Thyroid gland (tissue), 4 donors: ENCODE results near the gene CYP2C9. TPM values are rescaled to one million over a fixed set of nuclear protein-coding genes. Genes with fewer than 3 reads are reported as not detected.

Experiments used
- DNase-seq, 2 donors: peaks; one replicate each; pipeline ENCODE4 v3.0.0-alpha.2; 2019
- H3K27ac ChIP-seq, 3 donors: fragments of 200-600 bp; sonication (generic); 1 replicate in 2 of 3; 2 replicates in 1 of 3; pipeline ENCODE4 v1.5.1; 2016 to 2019; ENCODE audit warnings: mild to moderate bottlenecking in 1 of 3, moderate library complexity in 1 of 3
- H3K27me3 ChIP-seq: fragments of 200-600 bp; sonication (generic); one replicate; pipeline ENCODE4 v1.5.1; 2019
- H3K36me3 ChIP-seq, 2 donors: fragments of 200-600 bp; sonication (generic); one replicate each; pipeline ENCODE4 v1.5.1; 2016 to 2019
- H3K4me1 ChIP-seq, 2 donors: fragments of 200-600 bp; sonication (generic); one replicate each; pipeline ENCODE4 v1.5.1; 2017 to 2019
- H3K4me3 ChIP-seq, 3 donors: fragments of 200-600 bp; sonication (generic); replicated peaks in 1 of 3; 1 replicate in 2 of 3; 2 replicates in 1 of 3; pipeline ENCODE4 v1.5.1; 2016; ENCODE audit warnings: mild to moderate bottlenecking in 1 of 3
- H3K9me3 ChIP-seq: fragments of 200-600 bp; sonication (generic); one replicate; pipeline ENCODE4 v1.5.1; 2017
- CTCF ChIP-seq, 6 experiments: fragments of 200-600 bp in 3 of 6; fragments of 450-650 bp in 3 of 6; sonication (generic) in 3 of 6; IDR thresholded peaks; one replicate each; pipeline ENCODE4 v1.5.1; 2016 to 2019; ENCODE audit warnings: antibody characterized with exemption in 6 of 6, mild to moderate bottlenecking in 2 of 6, inconsistent platforms in 1 of 6, moderate library complexity in 1 of 6
- POLR2A ChIP-seq, 2 donors: fragments of 450-650 bp; IDR thresholded peaks; one replicate each; pipeline ENCODE4 v1.6.1; 2017; ENCODE audit warnings: antibody characterized with exemption in 2 of 2, mild to moderate bottlenecking in 2 of 2, moderate library complexity in 1 of 2
- WGBS, 2 donors: methylation state at CpG; one replicate each; pipeline ENCODE4 v1.1.5; 2017; 5-methylcytosine and 5-hydroxymethylcytosine counted together
- intact Hi-C: fragments of 100-400 bp; cut with DNase I; formaldehyde crosslinking; loops from one replicate; pipeline ENCODE4 v1.15.1; 2023
- small RNA-seq: library from RNA; depleted of rRNA; stranded (forward); fragments of <200 nt; gene quantifications from one replicate; pipeline ENCODE3, GENCODE V24; 2016
- total RNA-seq, 4 donors: library from RNA; depleted of rRNA; stranded (reverse); fragments of >200 nt; gene quantifications; one replicate each; pipeline ENCODE4 v1.2.3, GENCODE V29; 2016

The CYP2C9 gene
- total RNA-seq, 4 donors from 2014 or later: not detected

GRCh38 chr10:95039281-95039680, 100.8 kb downstream of the CYP2C9 start:
- WGBS, 2 donors: 86 to 92% methylated on average over 2 of the region's 2 CpGs
- intact Hi-C loops: no loop called here

More at GRCh38 chr10:95039281-95039680, 100.8 kb downstream of the CYP2C9 start:
- Histone ChIP-seq H3K27ac (no peak overlapping the region), H3K4me3 (no peak overlapping the region), H3K4me1 (peaks cover 23 to 26% of the 10 kb centered on the region in 2 donors), H3K27me3 (no peaks in the 10 kb centered on the region), H3K36me3 (no peaks in the 10 kb centered on the region), H3K9me3 (no peaks in the 10 kb centered on the region)
- no peak for DNase-seq
- TF ChIP-seq CTCF (IDR thresholded peaks at IDR 0.05): no peak
- no peak for TF ChIP-seq POLR2A (IDR thresholded peaks at IDR 0.05)

Small RNA genes within 50 kb of the gene (small RNA-seq; reads per million reads assigned to genes)
- not detected for gene CYP2C60P

Other genes starting within 250 kb of the CYP2C9 start
- gene CYP2C19, start 176.0 kb upstream of the CYP2C9 start, total RNA-seq: not detected
- 1 to 10 TPM in 2 of 4 donors, under 1 TPM in 1, not detected in 1; 0.40 to 3.4 (median 1.6) TPM for gene CYP2C8, start 130.8 kb downstream of the CYP2C9 start, total RNA-seq